Activated CD4-positive, CD25-positive, alpha-beta regulatory T cell treated with anti-CD3 and anti-CD28 coated beads, Interleukin-2, amount 50 U/mL, for 16 hours (primary cell): ENCODE results near the gene CASP3.

ENCODE experiments used
- DNase-seq: peaks from one replicate; pipeline ENCODE4 v3.0.0-alpha.2; 2020; ENCODE audit warnings: low read depth, low spot score

Gene CASP3

GRCh38 chr4:184649026-184649970 is at the start of gene CASP3, which contains the start of gene PRIMPOL:
TSS of gene CASP3 (minus strand) at chr4:184649447. CDS start at chr4:184638453, 10,994 bp downstream.
TSS of gene PRIMPOL (plus strand) at chr4:184649738. CDS start at chr4:184657141, 7,403 bp downstream.
- peak; percentile 86 for DNase-seq

- DNase-seq, result no peak
Observed at GRCh38 chr4:184697956-184698355, 48.7 kb upstream of the CASP3 start.

- no peak for DNase-seq
Observed at GRCh38 chr4:184695178-184695896, 46.1 kb upstream of the CASP3 start.

GRCh38 chr4:184694412-184694956 is 45.2 kb upstream of the CASP3 start:
- no peak for DNase-seq

- no peak for DNase-seq
Observed at GRCh38 chr4:184693056-184693455, 43.8 kb upstream of the CASP3 start.

GRCh38 chr4:184689681-184690080 is 40.4 kb upstream of the CASP3 start:
- no peak for DNase-seq

- DNase-seq, result no peak
Observed at GRCh38 chr4:184688447-184688846, 39.2 kb upstream of the CASP3 start.

GRCh38 chr4:184688005-184688404 is 38.8 kb upstream of the CASP3 start:
- DNase-seq, result no peak

GRCh38 chr4:184684491-184685189 is 35.4 kb upstream of the CASP3 start:
- no peak for DNase-seq

- no peak for DNase-seq
Observed at GRCh38 chr4:184681916-184682315, 32.7 kb upstream of the CASP3 start.

GRCh38 chr4:184680698-184681097 is 31.5 kb upstream of the CASP3 start:
- no peak for DNase-seq

GRCh38 chr4:184675821-184676492 is 26.7 kb upstream of the CASP3 start:
- no peak for DNase-seq

- no peak for DNase-seq
Observed at GRCh38 chr4:184675018-184675417, 25.8 kb upstream of the CASP3 start.

- no peak for DNase-seq
Observed at GRCh38 chr4:184674011-184674410, 24.8 kb upstream of the CASP3 start.

GRCh38 chr4:184672741-184673140 is 23.5 kb upstream of the CASP3 start:
- DNase-seq, result no peak

- DNase-seq, result no peak
Observed at GRCh38 chr4:184671101-184671500, 21.9 kb upstream of the CASP3 start.

GRCh38 chr4:184669251-184669650 is 20.0 kb upstream of the CASP3 start:
- no peak for DNase-seq

- DNase-seq, result no peak
Observed at GRCh38 chr4:184668511-184669114, 19.4 kb upstream of the CASP3 start.

- DNase-seq, result no peak
Observed at GRCh38 chr4:184668096-184668495, 18.8 kb upstream of the CASP3 start.

- DNase-seq, result no peak
Observed at GRCh38 chr4:184666670-184667069, 17.4 kb upstream of the CASP3 start.
